Subcutaneous adipose tissue (tissue), 4 donors: ENCODE results near the gene MYT1. TPM values are rescaled to one million over a fixed set of nuclear protein-coding genes. Genes with fewer than 3 reads are reported as not detected.

ENCODE experiments used
- total RNA-seq, 4 donors: library from RNA; depleted of rRNA; stranded (reverse); fragments of >200 nt; gene quantifications; one replicate each; pipeline ENCODE4 v1.1.0, GENCODE V29; 2016
- TF ChIP-seq, protein P1 (sequence below): fragments of 450-650 bp; IDR thresholded peaks from one replicate; pipeline ENCODE4 v1.5.1; 2016; ENCODE audit warnings: low read depth, mild to moderate bottlenecking, control low read depth, antibody characterized with exemption, moderate library complexity

Gene MYT1
- total RNA-seq, 4 donors from 2014 or later = not detected

DNA sequence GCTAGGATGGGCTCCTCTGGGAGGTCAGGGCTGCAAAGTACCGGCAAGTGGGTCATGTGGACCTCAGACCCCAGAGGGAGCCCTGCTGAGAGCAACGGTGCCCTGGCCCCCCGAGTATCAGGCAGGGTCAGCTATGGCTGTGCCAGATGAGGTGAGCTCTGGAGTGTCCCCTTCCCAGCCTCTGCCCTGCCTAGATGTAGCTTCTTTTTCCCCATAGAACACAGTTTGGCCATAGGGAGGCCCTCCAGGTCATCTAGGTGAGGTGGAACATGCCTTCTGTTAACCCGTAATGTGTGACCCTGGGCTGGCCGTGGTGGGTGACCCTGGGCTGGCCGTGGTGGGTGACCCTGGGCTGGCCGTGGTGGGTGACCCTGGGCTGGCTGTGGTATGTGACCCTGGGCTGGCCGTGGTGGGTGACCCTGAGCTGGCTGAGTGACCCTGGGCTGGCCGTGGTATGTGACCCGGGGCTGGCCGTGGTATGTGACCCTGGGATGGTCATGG, 70.1 kb downstream of the MYT1 start:
- TF ChIP-seq, protein P1, sequence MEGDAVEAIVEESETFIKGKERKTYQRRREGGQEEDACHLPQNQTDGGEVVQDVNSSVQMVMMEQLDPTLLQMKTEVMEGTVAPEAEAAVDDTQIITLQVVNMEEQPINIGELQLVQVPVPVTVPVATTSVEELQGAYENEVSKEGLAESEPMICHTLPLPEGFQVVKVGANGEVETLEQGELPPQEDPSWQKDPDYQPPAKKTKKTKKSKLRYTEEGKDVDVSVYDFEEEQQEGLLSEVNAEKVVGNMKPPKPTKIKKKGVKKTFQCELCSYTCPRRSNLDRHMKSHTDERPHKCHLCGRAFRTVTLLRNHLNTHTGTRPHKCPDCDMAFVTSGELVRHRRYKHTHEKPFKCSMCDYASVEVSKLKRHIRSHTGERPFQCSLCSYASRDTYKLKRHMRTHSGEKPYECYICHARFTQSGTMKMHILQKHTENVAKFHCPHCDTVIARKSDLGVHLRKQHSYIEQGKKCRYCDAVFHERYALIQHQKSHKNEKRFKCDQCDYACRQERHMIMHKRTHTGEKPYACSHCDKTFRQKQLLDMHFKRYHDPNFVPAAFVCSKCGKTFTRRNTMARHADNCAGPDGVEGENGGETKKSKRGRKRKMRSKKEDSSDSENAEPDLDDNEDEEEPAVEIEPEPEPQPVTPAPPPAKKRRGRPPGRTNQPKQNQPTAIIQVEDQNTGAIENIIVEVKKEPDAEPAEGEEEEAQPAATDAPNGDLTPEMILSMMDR = no peak

DNA sequence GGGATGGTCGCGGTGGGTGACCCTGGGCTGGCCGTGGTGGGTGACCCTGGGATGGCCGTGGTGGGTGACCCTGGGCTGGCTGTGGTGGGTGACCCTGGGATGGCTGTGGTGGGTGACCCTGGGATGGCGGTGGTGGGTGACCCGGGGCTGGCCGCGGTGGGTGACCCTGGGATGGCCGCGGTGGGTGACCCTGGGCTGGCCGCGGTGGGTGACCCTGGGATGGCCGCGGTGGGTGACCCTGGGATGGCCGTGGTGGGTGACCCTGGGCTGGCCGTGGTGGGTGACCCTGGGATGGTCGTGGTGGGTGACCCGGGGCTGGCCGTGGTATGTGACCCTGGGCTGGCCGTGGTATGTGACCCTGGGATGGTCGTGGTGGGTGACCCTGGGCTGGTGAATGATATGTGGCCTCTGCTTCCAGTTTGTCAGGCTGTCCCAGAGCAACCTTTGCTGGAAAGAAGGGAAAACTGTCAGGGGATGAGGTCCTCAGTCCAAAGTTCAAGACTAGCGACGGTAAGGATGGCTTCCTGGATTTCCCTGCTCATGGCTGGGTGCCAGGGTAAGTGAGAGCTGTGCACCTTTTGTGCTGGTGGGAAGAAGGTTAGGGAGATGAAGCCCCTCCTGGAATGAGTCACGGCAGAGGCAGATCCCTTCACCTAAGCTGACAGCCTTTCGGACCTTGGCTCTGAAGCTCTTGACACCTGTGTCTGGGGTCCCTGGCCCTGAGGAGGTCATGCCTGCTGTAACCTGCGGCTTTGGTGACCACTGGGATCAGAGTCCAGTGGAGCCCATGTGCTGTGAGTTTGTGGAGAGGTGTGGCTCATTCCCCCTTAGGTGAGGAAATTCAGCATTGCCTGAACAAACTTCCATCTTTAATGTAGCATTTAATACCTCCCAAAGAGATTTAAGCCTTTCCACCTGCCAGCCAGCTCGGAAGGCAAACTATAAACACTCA, 72.2 kb downstream of the MYT1 start:
- TF ChIP-seq, protein P1 = no peak

DNA sequence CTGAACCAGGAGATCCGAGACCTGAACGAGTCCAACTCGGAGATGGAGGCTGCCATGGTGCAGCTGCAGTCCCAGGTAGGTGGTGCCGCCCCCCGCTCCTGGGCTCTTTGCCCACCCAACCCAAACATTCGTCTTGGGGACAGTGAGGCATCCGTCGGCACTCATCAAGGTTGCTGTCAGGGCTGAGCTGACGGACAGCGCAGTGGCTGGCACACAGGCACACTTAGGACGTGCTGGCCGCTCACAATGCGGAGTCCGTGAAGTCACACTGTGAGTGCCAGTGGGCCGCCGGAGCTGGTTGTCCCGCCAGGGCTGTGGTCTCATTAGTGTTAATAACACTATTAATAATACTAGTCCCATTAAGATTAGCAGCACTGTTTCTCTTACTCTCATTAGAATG, 73.1 kb downstream of the MYT1 start:
- TF ChIP-seq, protein P1 = no peak

GRCh38 chr20:64238115-64238825, 74.0 kb downstream of the MYT1 start:
- TF ChIP-seq, protein P1 = no peak

DNA sequence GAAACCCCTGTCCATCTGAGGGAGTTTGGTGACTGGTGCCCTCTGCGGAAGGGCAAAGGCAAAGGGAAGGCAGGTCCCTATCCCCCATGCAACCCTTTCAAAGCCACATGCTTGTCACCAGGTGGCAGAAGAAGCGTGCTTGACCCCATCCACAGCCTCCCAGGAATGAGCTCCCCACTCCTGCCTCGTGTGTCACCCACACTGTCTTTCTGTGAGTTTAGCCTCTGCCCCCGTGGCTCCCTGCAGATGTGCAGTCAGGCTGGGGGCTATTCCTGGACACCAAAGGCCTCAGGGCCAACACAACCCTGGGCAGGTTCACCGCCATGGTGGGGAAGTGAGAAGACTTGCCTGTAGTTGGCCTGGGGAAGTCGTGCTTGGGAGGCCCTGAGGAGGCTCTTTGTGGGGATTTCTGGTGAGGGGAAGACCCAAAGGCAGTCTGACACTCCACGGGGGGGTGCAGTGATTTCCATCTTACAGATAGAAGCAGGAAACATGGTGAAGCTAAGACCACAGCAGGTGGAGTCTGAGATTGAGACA, 74.7 kb downstream of the MYT1 start:
- TF ChIP-seq, protein P1 = no peak

DNA sequence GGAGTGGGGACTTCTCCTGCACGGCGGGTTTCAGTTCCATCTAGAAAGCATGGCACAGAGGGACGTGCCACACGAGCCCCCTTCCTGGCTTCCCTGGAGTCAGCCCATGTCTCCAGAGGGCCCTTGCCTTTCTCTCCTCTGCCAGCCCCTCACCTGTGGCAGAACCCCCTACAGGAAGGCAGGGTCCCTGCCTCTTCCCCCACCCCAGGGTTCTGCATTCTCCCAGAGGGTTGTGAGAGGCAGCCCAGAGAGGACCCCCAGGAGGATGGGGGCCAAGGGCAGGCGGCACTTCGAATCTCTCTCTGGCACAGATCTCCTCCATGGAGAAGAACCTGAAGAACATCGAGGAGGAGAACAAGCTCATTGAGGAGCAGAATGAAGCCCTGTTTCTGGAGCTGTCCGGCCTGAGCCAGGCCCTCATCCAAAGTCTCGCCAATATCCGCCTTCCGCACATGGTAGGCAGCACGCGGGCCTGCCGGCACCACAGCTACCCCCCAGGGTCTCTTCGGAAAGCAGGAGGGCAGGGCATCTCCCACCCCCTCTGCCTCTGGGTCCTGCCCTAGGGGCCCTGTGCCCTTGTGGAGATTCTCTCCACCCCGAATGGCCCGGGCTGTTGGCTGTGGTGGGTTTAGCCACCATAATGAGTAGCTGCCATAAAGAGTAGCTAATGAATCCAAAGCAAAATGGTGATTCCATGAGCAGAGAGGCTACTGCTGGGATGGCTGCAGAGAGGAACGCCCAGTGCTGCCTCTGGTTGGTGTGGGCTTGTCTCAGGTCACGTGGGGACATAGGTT, 75.4 kb downstream of the MYT1 start:
- TF ChIP-seq, protein P1 = no peak
